Lung (tissue), 13 donors: ENCODE results near the gene CAPZB. TPM values are rescaled to one million over a fixed set of nuclear protein-coding genes. Genes with fewer than 3 reads are reported as not detected.

Experiments
- ATAC-seq: fragments of 200-7000 bp; cut with Tn5 transposase; one replicate; pipeline ENCODE4 v1.9.1; 2020; ENCODE audit warnings: moderate number of reproducible peaks; ENCODE audit not compliant: insufficient read depth, low FRiP score
- DNase-seq, 3 donors: peaks; one replicate each; pipeline ENCODE4 v3.0.0-alpha.2; 2013 to 2017
- H3K27ac ChIP-seq, 2 donors: one replicate each; pipeline ENCODE4 v1.5.1; 2013; ENCODE audit warnings: mild to moderate bottlenecking in 2 of 2, moderate library complexity in 2 of 2, control low read depth in 1 of 2, inconsistent platforms in 1 of 2, low read depth in 1 of 2, low read length in 1 of 2
- H3K27me3 ChIP-seq, 3 donors: one replicate each; pipeline ENCODE4 v1.5.1; 2013; ENCODE audit warnings: low read length in 2 of 3; ENCODE audit not compliant: control insufficient read depth in 3 of 3, insufficient read depth in 3 of 3
- H3K36me3 ChIP-seq, 4 donors: one replicate each; pipeline ENCODE4 v1.5.1; 2013; ENCODE audit warnings: low read length in 4 of 4, mild to moderate bottlenecking in 1 of 4, moderate library complexity in 1 of 4; ENCODE audit not compliant: control insufficient read depth in 4 of 4, insufficient read depth in 4 of 4
- H3K4me1 ChIP-seq, 5 donors: one replicate each; pipeline ENCODE4 v1.5.1; 2013; ENCODE audit warnings: low read length in 5 of 5, mild to moderate bottlenecking in 2 of 5, moderate library complexity in 1 of 5; ENCODE audit not compliant: control insufficient read depth in 5 of 5, insufficient read depth in 5 of 5
- H3K4me3 ChIP-seq: one replicate; pipeline ENCODE4 v1.5.1; 2013; ENCODE audit warnings: mild to moderate bottlenecking, control low read depth, moderate library complexity
- H3K9ac ChIP-seq, 2 donors: one replicate each; pipeline ENCODE4 v1.5.1; 2013; ENCODE audit warnings: low read length in 2 of 2, control low read depth in 1 of 2; ENCODE audit not compliant: insufficient read depth in 1 of 2
- H3K9me3 ChIP-seq, 4 donors: one replicate each; pipeline ENCODE4 v1.5.1; 2013; ENCODE audit warnings: low read length in 3 of 4, mild to moderate bottlenecking in 1 of 4, moderate library complexity in 1 of 4; ENCODE audit not compliant: control insufficient read depth in 4 of 4, insufficient read depth in 3 of 4
- CTCF ChIP-seq: IDR thresholded peaks from 2 replicates; pipeline ENCODE4 v1.5.1; 2012; ENCODE audit warnings: mild to moderate bottlenecking; ENCODE audit errors: control extremely low read depth, extremely low read depth
- WGBS, 2 donors: extraction: QIAGEN DNeasy Blood & Tissue Kit; methylation state at CpG; one replicate each; pipeline ENCODE4 v1.1.7; 2013; 5-methylcytosine and 5-hydroxymethylcytosine counted together
- polyA plus RNA-seq, 2 donors: library from polyadenylated mRNA; stranded (reverse); fragments of 200-250 nt; gene quantifications; one replicate each; pipeline ENCODE4 v1.2.1, GENCODE V29; 2013
- small RNA-seq: library from RNA; depleted of rRNA; stranded (forward); fragments of <200 nt; gene quantifications from one replicate; pipeline ENCODE3, GENCODE V24; 2014; ENCODE audit warnings: low replicate concordance
- total RNA-seq, 2 donors: library from RNA; depleted of rRNA in 1 of 2; stranded (reverse); fragments of >200 nt in 1 of 2; gene quantifications; one replicate each; pipeline ENCODE4 v1.2.1, GENCODE V29; 2014 to 2021
- donor health status: control.
- donor health status: control.
- donor health status: Bipolar disorder and iron deficiency.
- donor health status: healthy.
- donor health status: DM: yes; HTN: yes; CAD: no.

The CAPZB gene
- total and polyA plus RNA-seq, 4 donors: 94.7 to 339 (median 278) TPM

- WGBS, 2 donors: 73 to 95% methylated on average over 2 of the region's 2 CpGs
- TF ChIP-seq CTCF: no peak
- Histone ChIP-seq H3K9me3 (peaks cover 1 to 12% (median 8%) of the 10 kb centered on the region in 4 donors), H3K9ac (no peak overlapping the region), H3K4me1 (no peaks in the 10 kb centered on the region), H3K27me3 (peaks cover 0 to 2% (median 0%) of the 10 kb centered on the region in 3 donors), H3K27ac (no peak overlapping the region), H3K4me3 (no peak overlapping the region), H3K36me3 (peaks cover 0 to 5% (median 3%) of the 10 kb centered on the region in 4 donors)
- DNase-seq (no peak), ATAC-seq (no peak)
Observed at GRCh38 chr1:19294638-19295037, 190.7 kb downstream of the CAPZB start.

DNA sequence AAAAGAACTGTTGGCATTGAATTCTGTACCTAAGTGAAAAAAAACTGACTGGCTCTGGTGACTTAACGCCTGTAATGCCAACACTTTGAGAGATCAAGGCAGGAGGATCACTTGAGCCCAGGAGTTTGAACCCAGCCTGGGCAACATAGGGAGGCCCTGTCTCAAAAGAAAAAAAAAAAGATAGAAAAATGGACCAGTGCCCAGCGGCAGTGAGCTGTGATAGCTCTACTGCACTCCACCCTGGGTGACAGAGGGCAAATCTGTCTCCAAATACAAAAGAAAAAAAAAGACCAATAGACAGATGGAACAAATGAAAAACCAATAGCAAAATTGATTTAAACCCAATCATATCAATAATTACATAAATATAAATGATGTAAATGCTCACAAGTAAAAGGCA, 196.1 kb downstream of the CAPZB start:
- Histone ChIP-seq H3K9me3 (peaks cover 0 to 3% (median under 1%) of the 10 kb centered on the region in 4 donors), H3K27me3 (peaks cover 0 to 4% (median 0%) of the 10 kb centered on the region in 3 donors), H3K36me3 (peaks cover 0 to under 1% (median 0%) of the 10 kb centered on the region in 4 donors), H3K4me3 (no peak overlapping the region), H3K9ac (no peak overlapping the region), H3K4me1 (peaks cover 0 to 6% (median 4%) of the 10 kb centered on the region in 5 donors), H3K27ac (no peak overlapping the region)
- TF ChIP-seq CTCF: no peak
- DNase-seq (peak in 1 of 3 donors; percentile 5), ATAC-seq (no peak)
- WGBS, 2 donors: 33 to 69% methylated on average over 2 of the region's 2 CpGs

Small RNA genes within 50 kb of the gene (small RNA-seq; reads per million reads assigned to genes)
- gene RN7SL277P: not detected
- gene RNU4-28P: not detected
- not detected for gene RNU6-1099P

Other genes with a start within 250 kb of the CAPZB start
- 10 to 100 TPM; 50.1 to 52.7 TPM for gene EMC1, start 234.0 kb downstream of the CAPZB start, total RNA-seq
- gene EMC1, start 234.0 kb downstream of the CAPZB start, polyA plus RNA-seq: 10 to 100 TPM; 12.1 to 22.9 TPM
- gene MRTO4, start 233.7 kb downstream of the CAPZB start, total RNA-seq: 10 to 100 TPM; 13.9 to 33.3 TPM
- 10 to 100 TPM; 38.1 to 59.1 TPM for gene MRTO4, start 233.7 kb downstream of the CAPZB start, polyA plus RNA-seq
- gene AKR7A3, start 196.8 kb downstream of the CAPZB start, total RNA-seq: 1 to 10 TPM in 1 of 2 donors, under 1 TPM in 1; 0.74 to 1.3 TPM
- under 1 TPM; 0.23 to 0.91 TPM for gene AKR7A3, start 196.8 kb downstream of the CAPZB start, polyA plus RNA-seq
- gene AKR7A2, start 173.4 kb downstream of the CAPZB start, total RNA-seq: 10 to 100 TPM; 49.5 to 54.0 TPM
- gene AKR7A2, start 173.4 kb downstream of the CAPZB start, polyA plus RNA-seq: 10 to 100 TPM; 15.3 to 36.4 TPM
- 10 to 100 TPM; 15.9 to 22.4 TPM for gene SLC66A1, start 173.2 kb downstream of the CAPZB start, total RNA-seq
- gene SLC66A1, start 173.2 kb downstream of the CAPZB start, polyA plus RNA-seq: 10 to 100 TPM; 19.9 to 20.7 TPM
- 100 to 1,000 TPM; 107 to 133 TPM for gene NBL1, start 158.8 kb upstream of the CAPZB start, total RNA-seq
- gene NBL1, start 158.8 kb upstream of the CAPZB start, polyA plus RNA-seq: 100 to 1,000 TPM in 1 of 2 donors, 10 to 100 TPM in 1; 48.0 to 102 TPM
- not detected for gene HTR6, start 179.3 kb upstream of the CAPZB start, total RNA-seq
- not detected for gene HTR6, start 179.3 kb upstream of the CAPZB start, polyA plus RNA-seq